ENCODE results near the gene METTL6. TPM values are rescaled to one million over a fixed set of nuclear protein-coding genes. Genes with fewer than 3 reads are reported as not detected.

The METTL6 gene
- total and polyA plus RNA-seq, 2 donors (not counting 1 experiment from before 2014, with no cell fraction given): 7.6 to 23.9 TPM

DNA sequence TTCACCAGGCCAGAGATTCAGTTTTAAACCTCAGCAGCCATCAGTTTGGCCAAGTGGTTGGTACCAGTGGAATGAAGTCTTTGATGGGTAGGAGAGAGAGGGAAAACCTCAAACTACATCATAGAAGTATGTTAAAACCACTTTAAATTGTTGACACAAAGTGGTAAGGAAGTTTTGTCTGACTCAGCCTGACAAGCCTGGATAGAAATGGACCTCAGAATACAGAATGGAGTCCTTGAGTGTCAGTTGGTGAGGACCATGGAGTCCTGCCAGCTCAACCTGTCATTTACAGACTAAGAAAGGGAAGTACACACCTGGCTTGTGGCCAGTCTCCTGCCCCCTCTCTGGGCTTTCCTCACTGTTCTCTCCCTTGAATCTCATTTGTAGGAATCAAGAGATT, 12.1 kb upstream of the METTL6 start:
- CTCF ChIA-PET: interaction anchor here (1.2 kb wide), 1 partner anchor 34 kb away, joined by 3 read pairs; no protein-coding TSS in a partner anchor

GRCh38 chr3:15438983-15439382, 11.6 kb upstream of the METTL6 start:
- Histone ChIP-seq H3K9me3 (ENCODE audit: control extremely low read depth in 1 of 3, control insufficient read depth in 2 of 3, insufficient read depth in 1 of 3, low read length in 2 of 3) (no peaks in the 10 kb centered on the region), H3K79me2 (ENCODE audit: control insufficient read depth, insufficient read depth, low read length) (no peaks in the 10 kb centered on the region), H3K27me3 (replicated peaks in 1 of 4; ENCODE audit: control extremely low read depth in 1 of 4, control insufficient read depth in 3 of 4, insufficient read depth in 4 of 4, low read length in 3 of 4) (no peaks in the 10 kb centered on the region), H2AFZ (ENCODE audit: insufficient read depth, low read depth, low read length, poor library complexity, severe bottlenecking) (no peak overlapping the region), H4K20me1 (ENCODE audit: control insufficient read depth, insufficient read depth, low read length, poor library complexity, severe bottlenecking) (peaks cover 7% of the 10 kb centered on the region), H3K27ac (ENCODE audit: low read length in 2 of 2) (no peak overlapping the region), H3K4me3 (ENCODE audit: control extremely low read depth in 1 of 5, extremely low read depth in 1 of 5, insufficient read depth in 1 of 5, low read depth in 2 of 5, low read length in 4 of 5) (no peak overlapping the region), H3K4me1 (ENCODE audit: control insufficient read depth in 2 of 2, insufficient read depth in 2 of 2, low read length in 2 of 2) (no peaks in the 10 kb centered on the region), H3K9ac (ENCODE audit: low read length) (no peak overlapping the region), H3K36me3 (replicated peaks in 1 of 2; ENCODE audit: control extremely low read depth in 1 of 2, control insufficient read depth in 1 of 2, extremely low read depth in 1 of 2, insufficient read depth in 2 of 2, low read length in 1 of 2) (peaks cover 27 to 73% of the 10 kb centered on the region in 2 experiments), H3K4me2 (replicated peaks; ENCODE audit: low read depth, low read length, poor library complexity, severe bottlenecking) (no peak overlapping the region)
- ChIA-PET POLR2A (no interaction called here), CTCF (interaction anchor here (1.2 kb wide), 1 partner anchor 34 kb away, joined by 3 read pairs; no protein-coding TSS in a partner anchor)
- no peak overlapping the region for H3K4me3 Mint-ChIP-seq
- no peaks in the 10 kb centered on the region for H3K4me1 Mint-ChIP-seq
- intact Hi-C loops (cut with micrococcal nuclease): no loop called here
- no peaks in the 10 kb centered on the region for H3K27me3 Mint-ChIP-seq
- 54% methylated on average over 3 of the region's 4 CpGs for whole genome bisulfite sequencing (ENCODE audit: insufficient coverage)
- ATAC-seq (ENCODE audit: low read depth): no peak
- H3K9me3 Mint-ChIP-seq (ENCODE audit: insufficient read depth): no peaks in the 10 kb centered on the region
- H3K27ac Mint-ChIP-seq: no peak overlapping the region
- DNase-seq: no peak
- TF ChIP-seq EZH2 (IDR thresholded peaks at IDR 0.05; ENCODE audit: borderline replicate concordance, insufficient read depth, low read depth, low read length, poor library complexity, severe bottlenecking): no peak
- TF ChIP-seq, protein P1, sequence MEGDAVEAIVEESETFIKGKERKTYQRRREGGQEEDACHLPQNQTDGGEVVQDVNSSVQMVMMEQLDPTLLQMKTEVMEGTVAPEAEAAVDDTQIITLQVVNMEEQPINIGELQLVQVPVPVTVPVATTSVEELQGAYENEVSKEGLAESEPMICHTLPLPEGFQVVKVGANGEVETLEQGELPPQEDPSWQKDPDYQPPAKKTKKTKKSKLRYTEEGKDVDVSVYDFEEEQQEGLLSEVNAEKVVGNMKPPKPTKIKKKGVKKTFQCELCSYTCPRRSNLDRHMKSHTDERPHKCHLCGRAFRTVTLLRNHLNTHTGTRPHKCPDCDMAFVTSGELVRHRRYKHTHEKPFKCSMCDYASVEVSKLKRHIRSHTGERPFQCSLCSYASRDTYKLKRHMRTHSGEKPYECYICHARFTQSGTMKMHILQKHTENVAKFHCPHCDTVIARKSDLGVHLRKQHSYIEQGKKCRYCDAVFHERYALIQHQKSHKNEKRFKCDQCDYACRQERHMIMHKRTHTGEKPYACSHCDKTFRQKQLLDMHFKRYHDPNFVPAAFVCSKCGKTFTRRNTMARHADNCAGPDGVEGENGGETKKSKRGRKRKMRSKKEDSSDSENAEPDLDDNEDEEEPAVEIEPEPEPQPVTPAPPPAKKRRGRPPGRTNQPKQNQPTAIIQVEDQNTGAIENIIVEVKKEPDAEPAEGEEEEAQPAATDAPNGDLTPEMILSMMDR (IDR thresholded peaks at IDR 0.05): no peak

More for the DNA sequence above, 12.1 kb upstream of the METTL6 start:
- Histone ChIP-seq H3K9me3 (ENCODE audit: control extremely low read depth in 1 of 3, control insufficient read depth in 2 of 3, insufficient read depth in 1 of 3, low read length in 2 of 3) (no peaks in the 10 kb centered on the region), H3K4me2 (replicated peaks; ENCODE audit: low read depth, low read length, poor library complexity, severe bottlenecking) (no peak overlapping the region), H3K79me2 (ENCODE audit: control insufficient read depth, insufficient read depth, low read length) (no peaks in the 10 kb centered on the region), H3K4me1 (ENCODE audit: control insufficient read depth in 2 of 2, insufficient read depth in 2 of 2, low read length in 2 of 2) (no peaks in the 10 kb centered on the region), H3K36me3 (replicated peaks in 1 of 2; ENCODE audit: control extremely low read depth in 1 of 2, control insufficient read depth in 1 of 2, extremely low read depth in 1 of 2, insufficient read depth in 2 of 2, low read length in 1 of 2) (peaks cover 27 to 68% of the 10 kb centered on the region in 2 experiments), H3K4me3 (ENCODE audit: control extremely low read depth in 1 of 5, extremely low read depth in 1 of 5, insufficient read depth in 1 of 5, low read depth in 2 of 5, low read length in 4 of 5) (no peak overlapping the region), H3K9ac (ENCODE audit: low read length) (no peak overlapping the region), H2AFZ (ENCODE audit: insufficient read depth, low read depth, low read length, poor library complexity, severe bottlenecking) (no peak overlapping the region), H3K27me3 (replicated peaks in 1 of 4; ENCODE audit: control extremely low read depth in 1 of 4, control insufficient read depth in 3 of 4, insufficient read depth in 4 of 4, low read length in 3 of 4) (no peaks in the 10 kb centered on the region), H4K20me1 (ENCODE audit: control insufficient read depth, insufficient read depth, low read length, poor library complexity, severe bottlenecking) (peaks cover 7% of the 10 kb centered on the region), H3K27ac (ENCODE audit: low read length in 2 of 2) (no peak overlapping the region)
- Mint-ChIP-seq H3K27me3 (no peaks in the 10 kb centered on the region), H3K27ac (no peak overlapping the region), H3K4me3 (no peak overlapping the region), H3K4me1 (no peaks in the 10 kb centered on the region), H3K9me3 (ENCODE audit: insufficient read depth) (no peaks in the 10 kb centered on the region)
- intact Hi-C loops (cut with micrococcal nuclease): no loop called here
- DNase-seq (no peak), ATAC-seq (ENCODE audit: low read depth) (no peak)
- POLR2A ChIA-PET: no interaction called here
- TF ChIP-seq EZH2 (IDR thresholded peaks at IDR 0.05; ENCODE audit: borderline replicate concordance, insufficient read depth, low read depth, low read length, poor library complexity, severe bottlenecking): no peak
- TF ChIP-seq, protein P1 (IDR thresholded peaks at IDR 0.05): no peak

Data from B cell (primary cell).